GM19043 (cell line): Measurements from ENCODE around the gene COL5A1.
"Not testable (repeated sequence)": the region's sequence is repeated elsewhere in the genome, so short reads cannot be mapped to it uniquely, and the experiment has no call there.

Source experiments
- ATAC-seq: cut with Tn5 transposase; IDR thresholded peaks from one replicate; pipeline ENCODE4 v1.9.1; 2021; ENCODE audit warnings: low read depth; ENCODE audit not compliant: unreplicated experiment

Gene COL5A1

DNA sequence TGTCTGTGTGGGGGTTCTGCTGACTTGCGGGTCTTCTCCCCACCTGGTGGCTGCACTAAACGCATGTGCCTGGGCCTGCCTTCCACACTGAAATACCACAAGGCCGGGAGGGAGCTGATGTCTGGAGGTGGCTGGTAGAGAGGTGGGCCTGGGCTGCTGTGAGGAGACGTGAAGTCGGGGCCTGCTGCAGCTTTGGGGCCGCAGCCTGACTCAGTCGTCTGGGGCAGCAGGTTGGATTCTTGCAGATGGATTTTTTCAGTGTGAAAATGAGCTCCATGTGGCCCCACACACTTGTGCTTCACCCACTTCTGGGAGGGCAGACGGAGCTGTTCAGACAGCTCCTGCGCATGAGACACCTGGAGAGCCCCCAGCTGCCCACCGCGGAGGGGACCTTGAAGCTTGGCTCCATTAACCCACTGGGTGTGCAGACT lies 29.3 kb downstream of the COL5A1 start:
- ATAC-seq: no peak

DNA sequence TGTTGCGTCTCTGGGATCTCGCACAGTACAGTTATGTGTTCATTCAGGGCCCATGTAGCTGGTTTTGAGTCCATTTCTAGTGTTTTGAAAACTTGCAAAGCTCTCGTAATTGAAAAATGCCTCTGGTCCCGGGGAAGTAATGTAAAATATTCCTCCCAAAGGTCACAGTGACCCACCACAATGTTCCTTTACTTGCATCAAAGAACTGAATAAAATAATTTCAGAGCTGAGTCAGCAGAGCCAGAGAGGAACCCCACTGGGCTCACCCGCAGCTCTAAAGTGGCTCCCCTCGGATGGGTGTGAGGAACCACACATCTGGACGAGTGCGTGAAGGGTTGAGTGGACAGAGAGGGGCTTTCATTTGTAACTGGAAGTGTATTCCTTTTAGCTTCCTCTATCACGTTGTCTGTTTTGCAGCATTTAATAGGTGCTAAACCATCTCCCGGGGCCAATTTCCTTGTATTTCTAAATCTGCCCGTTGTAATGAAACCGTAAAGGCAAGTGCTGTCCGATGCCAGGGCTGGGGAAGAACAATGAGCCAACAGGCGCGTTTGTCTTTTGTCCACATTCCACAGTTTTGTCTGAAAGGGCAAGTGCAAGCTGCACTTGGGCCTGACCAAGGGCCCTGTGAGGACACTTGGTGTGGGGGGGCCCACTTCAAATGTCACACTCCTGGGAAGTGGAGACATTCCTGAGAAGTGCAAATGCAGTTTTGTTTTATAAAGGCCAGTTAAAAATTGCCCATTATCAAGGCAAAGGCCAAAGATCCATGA lies 29.9 kb downstream of the COL5A1 start:
- ATAC-seq: no peak

DNA sequence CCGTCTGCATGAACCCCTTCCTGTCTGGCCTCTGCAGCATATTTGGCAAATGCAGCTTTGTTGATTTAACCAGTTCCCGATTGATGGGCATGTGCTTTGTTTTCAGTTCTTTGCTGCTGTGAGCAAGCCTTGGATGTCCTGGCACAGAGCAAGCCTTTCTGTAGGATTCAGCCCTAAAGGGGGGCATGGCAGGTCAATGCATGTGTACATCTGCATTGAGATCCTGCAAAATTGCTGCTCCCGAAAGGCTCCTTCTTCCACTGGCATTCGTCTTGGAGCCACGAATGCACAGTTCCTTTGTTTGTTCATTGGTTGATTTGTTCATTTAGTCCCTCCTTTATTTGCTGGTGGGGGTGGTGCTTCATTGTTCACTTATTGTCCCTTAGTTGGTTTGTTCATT lies 34.8 kb downstream of the COL5A1 start:
- no peak for ATAC-seq

DNA sequence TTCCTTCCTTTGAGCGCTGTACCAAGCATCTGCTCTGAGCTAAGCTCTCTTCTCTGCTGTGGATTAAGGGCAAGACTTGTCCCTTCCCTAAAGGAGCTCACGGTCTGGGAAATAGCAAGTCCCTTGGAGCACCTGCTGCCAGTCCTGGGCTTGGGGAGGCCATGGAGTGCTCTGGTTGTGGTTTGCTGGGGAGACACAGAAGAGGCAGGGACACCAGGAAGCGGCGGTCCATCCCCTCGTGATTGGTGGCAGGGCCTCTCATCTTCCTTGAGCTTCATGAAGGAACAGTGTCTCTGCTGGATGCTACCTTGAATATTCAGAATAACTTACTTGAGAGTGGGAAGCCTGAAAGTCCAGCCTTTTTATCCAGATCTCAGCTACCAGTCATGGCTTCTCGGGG lies 35.3 kb downstream of the COL5A1 start:
- no peak for ATAC-seq

DNA sequence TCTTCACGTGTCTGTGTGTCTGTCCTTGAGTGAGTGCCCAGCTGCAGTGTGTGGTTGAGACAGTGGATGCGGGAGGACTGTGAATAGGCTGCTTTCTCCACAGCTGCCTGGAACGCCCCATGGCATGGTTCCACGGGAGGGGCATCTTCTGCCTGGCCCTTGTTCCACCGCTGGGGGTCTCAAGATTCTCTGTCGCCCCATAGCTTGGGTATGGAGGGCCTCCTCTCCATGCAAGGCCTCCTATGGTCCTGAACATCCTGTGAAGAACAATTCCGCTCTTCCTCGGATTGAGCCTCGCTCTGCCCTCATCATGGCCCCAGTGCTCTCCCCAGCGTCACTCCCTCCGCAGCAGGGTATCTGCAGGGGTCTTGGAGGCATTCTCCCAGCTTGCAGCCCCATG lies 36.1 kb downstream of the COL5A1 start:
- ATAC-seq: no peak

DNA sequence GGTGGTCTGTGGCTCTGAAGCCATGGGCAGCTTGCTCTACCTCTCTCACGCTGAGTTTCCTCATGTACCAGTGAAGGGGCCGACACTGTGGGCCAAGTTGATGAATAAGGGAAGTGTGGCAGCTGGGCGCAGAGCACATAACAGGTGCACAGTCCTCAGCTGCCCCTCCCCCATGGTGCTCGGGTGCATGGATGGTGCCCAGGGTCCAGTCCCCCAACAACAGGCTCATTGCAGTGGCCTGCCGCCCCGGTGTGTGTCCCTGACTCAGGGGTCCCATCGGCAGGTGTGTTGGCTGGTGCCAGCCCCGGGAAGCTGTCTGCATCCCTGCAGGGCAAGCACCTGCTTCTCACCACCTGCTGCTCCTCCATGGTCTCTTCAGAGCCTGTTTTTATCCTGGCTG lies 36.6 kb downstream of the COL5A1 start:
- ATAC-seq: no peak

DNA sequence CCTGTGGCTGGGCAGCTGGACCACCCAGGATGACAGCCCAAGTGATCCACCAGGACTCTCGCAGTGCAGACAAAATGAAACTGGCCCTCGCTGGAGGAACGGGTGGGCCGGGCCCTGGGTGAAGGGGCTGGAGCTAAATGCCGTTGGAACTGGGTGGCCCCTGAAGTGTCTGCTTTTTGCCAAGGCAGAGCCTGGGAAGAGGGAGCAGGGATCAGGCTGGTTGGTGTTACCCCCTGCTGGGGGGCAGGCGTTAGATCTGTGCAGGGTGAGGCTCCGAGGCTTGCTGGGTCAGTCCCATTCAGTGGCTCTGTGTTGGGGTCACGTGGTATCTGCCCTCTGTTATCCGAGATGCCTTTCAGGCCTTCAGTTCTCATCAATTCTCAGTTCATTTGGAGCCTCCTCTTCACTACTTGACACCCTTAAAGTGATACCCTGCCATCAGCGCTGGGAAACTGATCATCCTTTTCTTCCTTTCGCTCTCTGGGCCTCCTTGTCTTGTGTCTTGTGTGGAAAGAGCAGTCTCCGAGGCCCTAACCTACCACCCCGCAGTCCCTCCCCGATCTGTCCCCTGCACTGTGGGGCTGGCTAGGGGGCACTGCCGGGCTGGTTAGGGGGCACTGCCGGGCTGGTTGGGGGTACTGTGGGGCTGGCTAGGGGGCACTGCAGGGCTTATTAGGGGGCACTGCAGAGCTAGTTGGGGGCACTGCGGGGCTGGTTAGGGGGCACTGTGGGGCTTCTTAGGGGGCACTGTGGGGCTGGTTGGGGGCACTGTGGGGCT lies 37.3 kb downstream of the COL5A1 start:
- no peak for ATAC-seq

DNA sequence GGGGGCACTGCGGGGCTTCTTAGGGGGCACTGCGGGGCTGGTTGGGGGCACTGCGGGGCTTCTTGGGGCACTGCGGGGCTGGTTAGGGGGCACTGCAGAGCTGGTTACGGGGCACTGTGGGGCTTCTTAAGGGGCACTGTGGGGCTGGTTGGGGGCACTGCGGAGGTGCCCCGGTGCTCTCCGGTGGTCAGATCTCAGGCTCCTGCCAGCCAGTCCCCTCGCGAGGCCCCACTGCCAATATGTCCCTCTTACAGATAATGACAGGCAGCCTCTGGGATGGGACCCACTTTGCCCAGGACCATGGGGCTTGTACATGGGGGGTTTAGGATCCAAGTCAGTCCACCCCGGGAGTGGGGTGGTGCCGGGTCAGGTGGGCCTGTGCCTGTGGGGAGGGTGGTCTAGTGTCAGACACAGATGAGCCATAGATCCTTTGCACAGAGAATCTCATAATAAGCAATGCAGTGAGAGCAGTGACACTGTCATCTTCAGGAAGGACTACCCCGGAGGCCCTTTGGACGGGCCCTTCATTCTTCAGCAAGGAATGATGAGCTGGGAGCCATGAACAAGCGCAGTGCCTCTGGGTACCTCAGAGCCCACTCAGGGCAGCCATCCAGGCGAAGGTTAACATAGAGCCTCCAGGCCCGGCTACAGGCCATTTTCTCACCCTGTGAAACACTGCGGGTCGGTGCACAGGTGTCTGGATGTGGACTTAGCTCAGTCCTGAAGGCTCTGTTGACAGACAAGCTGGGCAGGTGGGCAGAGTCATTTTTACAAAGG lies 38.2 kb downstream of the COL5A1 start:
- no peak for ATAC-seq

DNA sequence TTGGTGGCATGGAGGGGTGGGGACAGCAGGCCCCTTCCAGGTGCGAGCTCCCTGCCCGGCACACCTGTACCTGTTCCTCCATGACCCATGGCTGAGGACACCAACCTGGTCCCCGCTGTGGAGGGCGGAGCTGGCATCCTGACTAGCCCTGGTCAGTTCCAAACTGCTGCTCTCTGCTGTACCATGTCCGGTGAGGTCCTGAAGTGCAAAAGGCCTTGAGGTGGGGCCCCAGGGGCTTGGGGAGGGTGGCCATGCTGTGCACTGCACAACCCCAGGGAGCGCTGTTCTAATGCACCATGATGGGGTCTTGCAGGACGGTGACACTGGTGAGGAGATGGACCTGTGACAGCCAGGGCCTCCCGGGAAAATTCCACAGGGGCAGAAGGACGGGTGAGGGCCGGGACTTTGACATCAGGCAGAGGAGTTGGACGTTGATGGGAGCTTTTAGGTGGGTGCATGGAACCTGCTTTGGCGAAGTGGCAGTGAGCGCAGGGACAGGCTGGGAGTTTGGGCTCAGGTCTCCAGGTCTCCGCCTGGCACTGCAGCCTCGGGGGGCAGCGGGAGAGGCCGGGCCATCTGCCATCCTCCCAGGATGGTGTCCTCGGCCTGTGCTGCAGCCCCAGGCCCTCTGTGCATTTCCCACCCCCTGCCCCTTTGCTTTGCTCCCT lies 38.9 kb downstream of the COL5A1 start:
- ATAC-seq: no peak

DNA sequence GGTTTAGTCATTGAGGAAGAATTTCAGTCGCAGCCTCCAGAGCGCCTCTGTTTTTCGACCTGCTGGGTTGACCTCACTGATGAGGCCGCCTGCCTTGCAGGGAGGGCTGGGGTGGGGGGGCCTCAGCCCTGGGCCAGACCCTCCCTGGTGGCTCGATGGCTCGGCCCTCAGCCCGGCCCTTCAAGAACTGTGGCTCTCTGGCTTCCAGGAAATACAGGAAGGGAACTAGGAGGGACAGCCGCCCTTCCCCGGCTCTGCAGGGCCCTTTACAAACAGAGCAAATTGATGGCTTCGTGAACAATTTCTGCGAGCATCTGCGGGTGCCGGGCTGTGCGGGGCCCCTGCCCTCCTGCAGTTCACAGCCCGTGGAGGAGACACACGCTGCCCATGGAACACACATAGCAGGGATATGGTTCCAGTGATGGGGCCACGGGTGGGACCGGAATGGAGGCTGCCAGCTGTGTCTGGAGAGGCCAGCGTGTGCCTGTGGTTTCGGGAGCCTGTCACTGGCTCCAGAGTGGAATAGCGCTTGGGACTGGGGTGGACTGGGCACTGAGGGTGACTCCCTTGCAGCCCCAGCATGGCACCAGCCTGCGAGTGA lies 39.6 kb downstream of the COL5A1 start:
- no peak for ATAC-seq

DNA sequence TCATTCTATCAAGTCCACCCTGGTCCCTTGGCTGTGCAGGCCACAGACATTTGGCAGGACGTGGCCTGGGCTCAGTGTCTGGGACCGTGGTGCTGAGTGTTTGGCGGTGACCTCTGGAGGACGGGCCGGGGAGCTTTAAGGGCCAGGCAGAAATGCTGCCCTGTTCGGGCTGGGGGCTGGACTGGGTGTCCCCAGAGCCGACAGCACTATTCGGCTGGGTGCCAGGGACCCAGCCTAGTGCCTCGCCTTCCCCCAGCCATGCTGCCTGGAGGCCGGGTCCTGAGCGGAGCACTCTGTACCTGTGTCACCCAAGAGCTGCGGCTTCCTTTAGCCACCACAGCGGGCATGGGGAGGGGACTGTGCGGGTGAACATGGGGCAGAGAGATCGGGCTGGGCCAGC lies 40.4 kb downstream of the COL5A1 start:
- ATAC-seq: no peak

DNA sequence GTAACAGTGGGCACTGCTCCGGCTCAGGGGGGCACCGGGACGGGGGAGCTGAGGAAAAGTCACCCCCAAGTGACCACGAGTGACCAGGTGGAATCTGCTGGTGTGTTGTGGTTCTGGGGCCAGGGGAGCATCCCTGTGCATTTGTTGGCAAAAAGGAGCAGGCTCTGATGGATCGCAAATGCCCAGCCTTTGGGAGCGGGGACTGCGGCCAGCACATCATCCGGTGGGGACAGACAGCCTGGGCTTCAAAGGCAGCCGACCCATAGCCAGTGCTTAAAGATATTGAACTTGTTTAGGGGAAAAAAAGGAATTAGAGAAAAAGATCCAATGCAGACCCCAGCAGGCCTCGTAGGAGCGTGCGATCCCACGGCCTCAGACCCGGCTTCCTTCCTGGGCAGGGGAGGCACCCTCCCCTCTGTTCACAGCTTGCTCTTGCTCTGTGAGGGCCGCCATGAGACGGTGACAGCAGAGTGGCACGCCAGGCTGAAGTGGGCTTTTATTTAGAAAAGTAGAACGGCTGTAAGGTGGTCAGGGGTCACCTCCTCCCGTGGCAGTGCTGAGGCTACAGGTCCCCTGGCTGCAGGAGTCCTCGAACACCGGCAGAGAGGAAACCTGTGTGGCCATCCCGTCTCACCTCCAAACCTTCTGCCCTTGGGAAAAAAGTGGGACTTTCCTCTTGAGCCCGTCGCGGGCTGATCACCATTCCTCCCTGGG lies 41.2 kb downstream of the COL5A1 start:
- no peak for ATAC-seq

DNA sequence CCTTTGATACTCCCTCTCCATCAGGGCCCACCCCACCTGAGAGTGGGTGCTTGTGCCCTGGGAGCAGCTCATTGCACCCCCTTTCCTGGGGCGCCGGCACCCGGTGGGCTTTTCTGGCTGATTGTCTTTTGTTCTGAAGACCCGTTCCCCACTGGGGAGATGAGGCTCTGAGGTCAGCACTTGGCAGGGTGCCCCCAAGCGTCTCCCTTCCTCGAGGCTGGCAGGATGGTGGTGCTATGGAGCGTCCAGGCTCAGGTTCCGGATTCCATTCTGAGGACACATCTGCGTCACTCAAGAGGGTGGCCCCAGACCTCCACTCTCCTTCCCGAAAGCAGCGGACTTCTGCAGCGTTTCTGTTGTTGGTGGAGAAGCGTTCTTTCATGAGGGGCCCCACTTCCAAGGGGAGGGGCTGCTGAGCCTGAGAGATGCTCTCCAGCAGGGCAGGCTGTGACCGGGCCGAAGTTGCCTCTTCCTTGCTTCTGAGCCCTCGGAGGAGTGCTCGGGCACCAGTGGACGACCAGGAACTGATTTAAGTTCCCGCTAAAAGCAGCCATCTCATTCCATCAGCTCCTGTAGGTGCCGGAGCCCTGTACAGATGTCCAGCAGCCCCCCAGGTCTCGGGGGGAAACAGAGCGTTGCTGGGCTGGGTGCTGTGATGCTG lies 42.2 kb downstream of the COL5A1 start:
- no peak for ATAC-seq

DNA sequence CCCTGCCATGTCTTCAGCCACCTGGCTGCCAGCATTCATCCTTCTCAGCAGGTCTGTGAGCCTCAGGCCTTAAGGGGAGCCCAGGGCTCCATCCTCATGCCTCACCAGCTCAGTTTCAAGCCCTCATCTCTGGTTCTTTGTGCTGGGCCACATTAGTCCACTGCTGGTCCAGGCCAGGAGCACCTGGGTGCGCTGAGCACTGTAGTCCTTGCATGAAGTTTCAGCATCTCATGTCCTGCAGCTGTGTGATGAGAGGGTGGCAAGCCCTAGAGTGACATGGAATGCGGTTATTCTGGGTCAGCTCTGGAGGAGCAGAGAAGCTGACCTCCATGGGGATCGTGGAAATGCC lies 42.7 kb downstream of the COL5A1 start:
- no peak for ATAC-seq

DNA sequence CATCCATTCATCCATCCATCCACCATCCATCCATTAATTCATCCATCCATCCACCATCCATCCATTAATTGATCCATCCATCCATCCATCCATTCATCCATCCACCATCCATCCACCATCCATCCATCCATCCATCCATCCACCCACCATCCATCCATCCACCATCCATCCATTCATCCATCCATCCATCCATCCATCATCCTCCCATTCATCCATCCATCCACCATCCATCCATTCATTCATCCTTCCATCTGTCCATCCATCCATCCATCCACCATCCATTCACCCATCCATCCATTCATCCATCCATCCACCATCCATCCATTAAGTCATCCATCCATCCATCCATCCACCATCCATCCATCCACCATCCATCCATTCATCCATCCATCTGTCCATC lies 43.3 kb downstream of the COL5A1 start:
- not testable (repeated sequence) for ATAC-seq

DNA sequence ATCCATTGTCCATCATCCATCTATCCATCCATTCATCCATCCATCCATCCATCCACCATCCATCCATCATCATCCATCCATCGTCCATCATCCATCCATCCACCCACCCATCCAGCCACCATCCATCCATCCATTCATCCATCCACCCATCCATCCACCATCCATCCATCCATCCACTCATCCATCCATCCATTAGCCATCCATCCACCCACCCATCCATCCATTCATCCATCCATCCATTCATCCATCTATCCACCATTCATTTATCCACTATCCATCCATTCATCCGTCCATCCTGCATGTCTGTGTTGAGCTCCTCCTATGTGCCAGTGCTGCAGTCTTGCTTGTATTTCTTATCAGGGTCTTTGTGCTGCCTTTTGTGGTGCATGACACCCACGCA lies 44.2 kb downstream of the COL5A1 start:
- ATAC-seq: no peak

DNA sequence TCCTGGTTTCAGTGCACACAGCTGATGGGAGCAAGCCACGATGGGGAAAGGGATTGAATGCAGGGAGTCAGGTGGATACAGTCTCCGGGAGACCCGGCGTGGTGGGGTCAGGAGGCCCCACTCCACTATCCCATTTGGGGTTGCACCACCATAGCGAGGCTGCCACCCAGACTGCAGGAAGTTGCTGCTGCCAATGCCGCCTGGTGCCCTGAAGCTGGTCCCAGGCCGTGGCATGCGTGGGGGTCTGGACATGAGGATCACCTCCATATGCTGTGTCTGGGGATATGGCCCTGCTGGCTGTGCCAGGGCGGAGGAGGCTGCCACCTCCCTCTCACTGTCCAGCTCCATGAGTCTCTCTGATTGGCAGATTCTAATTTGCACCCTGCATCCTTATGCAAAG lies 45.3 kb downstream of the COL5A1 start:
- ATAC-seq: no peak

DNA sequence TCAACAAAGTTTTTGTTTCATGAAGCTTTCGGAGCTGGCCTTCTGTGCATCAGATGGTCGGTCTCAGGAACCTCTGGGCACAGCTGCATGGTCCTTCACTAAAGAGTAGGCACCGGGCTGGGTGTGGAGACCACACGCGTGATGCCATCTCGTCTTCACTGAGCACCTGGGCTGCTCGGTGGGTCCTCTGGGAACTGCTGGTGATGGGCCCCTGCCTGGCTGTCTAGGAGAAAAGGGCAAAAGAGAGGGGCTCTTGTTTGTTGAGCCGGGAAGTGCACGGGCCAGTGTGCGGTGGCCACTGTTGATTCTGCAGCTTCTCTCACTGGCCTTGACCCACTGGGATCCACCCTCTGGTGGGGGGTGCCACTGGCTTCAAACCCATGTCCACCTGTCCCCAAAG lies 46.0 kb downstream of the COL5A1 start:
- no peak for ATAC-seq

DNA sequence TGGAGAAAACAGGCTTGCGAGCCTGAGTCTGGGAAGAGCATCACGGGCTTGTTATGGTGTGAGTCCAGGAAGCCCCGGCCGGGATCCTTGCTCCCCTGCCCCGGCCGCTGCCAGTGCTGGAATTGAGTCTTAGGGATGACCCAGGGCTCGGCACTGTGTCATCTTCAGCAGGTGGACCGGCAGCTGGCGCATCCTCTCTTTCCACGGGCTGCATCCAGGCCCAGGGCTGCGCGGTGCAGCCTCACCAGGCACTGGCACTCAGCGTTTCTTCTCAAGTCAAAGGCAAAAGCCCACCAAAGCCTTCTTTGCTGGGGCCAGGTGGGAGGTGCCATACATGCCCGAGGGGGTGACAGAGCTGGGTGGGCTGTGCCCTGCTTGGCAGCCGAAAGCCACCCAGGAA lies 46.6 kb downstream of the COL5A1 start:
- no peak for ATAC-seq
